Measurements from ENCODE around the gene PREP.
"Not testable (repeated sequence)": the region's sequence is repeated elsewhere in the genome, so short reads cannot be mapped to it uniquely, and the experiment has no call there.

The PREP gene

DNA sequence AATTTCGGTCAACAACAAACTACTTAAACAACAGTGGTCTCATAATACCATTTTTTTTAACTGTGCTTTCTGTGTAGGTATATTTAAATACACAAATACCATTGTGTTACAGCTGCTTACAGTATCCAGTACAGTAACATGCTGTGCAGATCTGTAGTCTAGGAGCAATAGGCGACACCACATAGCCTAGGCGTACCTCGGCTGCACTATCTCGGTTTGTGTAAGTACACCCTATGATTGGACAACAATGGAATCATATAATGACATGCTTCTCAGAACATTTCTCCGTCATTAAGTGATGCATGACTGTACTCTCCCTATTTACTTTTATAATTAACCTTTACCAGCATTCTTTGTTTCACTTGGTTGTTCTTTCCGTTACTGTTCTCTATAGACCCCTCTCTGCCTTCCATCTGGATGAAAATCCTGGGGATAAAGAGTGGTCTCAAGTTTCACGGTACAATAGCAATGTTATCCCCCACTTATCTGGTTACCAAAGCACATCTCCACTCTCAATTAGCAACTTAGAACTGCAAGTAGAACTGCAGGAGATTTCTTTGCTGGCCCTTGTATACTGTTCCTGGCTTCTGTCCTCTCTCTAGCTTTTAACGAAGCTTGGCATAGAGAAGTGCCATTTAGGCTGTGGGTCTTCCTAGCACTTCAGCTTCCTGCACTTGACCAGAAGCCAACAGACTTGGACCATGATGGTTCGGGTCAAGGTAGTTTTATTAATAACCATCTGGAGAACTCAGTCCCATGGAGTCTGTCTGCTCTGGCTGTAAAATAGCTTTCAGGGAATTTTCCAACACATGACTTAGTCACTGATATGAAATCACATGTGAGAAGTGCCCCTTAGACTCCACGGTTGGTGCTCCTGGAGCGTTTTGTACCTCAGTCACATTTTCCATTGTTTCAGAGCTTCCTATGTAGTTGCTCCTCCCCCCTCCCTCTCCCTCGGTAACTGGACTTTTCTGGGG lies 142.7 kb downstream of the PREP start:
- no peak for FAIRE-seq

- FAIRE-seq, result no peak
Measured at GRCh38 chr6:105258816-105259215, 144.1 kb downstream of the PREP start.

- FAIRE-seq, result no peak
Measured at GRCh38 chr6:105257340-105257739, 145.5 kb downstream of the PREP start.

- FAIRE-seq, result no peak
Measured at GRCh38 chr6:105256619-105257018, 146.3 kb downstream of the PREP start.

DNA sequence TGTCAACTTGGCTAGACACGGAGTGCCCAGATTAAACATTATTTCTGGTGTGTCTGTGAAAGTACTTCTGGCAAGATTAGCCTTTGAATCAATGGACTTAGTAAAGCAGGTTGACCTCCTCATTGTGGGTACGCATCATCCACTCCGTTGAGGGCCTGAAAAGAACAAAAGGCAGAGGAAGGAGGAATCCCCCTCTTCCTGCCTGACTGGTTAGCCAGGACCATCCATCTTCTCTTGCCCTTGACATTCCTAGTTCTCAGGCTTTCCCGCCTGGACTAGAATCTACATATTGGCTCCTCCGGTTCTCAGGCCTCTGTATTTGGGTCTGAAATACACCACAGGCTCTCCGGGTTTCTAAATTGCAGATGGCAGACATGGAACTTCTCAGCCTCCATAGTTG lies 149.1 kb downstream of the PREP start:
- FAIRE-seq, result no peak

- no peak for FAIRE-seq
Measured at GRCh38 chr6:105251689-105252088, 151.2 kb downstream of the PREP start.

- FAIRE-seq, result no peak
Measured at GRCh38 chr6:105250533-105250932, 152.3 kb downstream of the PREP start.

GRCh38 chr6:105243487-105243886 lies 159.4 kb downstream of the PREP start:
- FAIRE-seq, result no peak

DNA sequence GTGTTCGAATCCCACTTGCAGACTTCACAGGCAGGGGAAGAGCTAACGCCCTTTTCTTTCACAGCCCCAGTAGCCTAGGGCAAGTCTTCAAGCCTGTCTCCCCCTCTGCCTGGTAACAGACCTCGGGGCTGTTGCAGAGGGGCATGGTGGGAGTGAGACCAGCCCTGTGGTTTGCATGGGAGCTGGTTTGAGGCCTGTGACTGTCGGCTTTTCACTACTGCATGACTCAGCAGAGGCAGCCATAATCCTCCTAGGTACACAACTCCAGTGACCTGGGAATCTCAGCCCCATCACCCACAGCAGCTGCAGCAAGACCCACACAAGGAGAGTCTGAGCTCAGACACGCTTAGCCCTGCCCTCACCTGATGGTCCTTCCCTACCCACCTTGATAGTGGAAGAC lies 167.7 kb downstream of the PREP start:
- no peak for FAIRE-seq

- FAIRE-seq, result not testable (repeated sequence)
Measured at GRCh38 chr6:105231771-105232170, 171.1 kb downstream of the PREP start.

Measured in endometrium (tissue), 2 donors.